ENCODE results near the gene PDE12. TPM values are rescaled to one million over a fixed set of nuclear protein-coding genes. Genes with fewer than 3 reads are reported as not detected.

The PDE12 gene
- polyA plus RNA-seq, 1 of the 3 experiments (the other 2 are of a cell fraction), result 7.4 TPM

- Histone ChIP-seq H3K4me2 (no peak overlapping the region), H3K9ac (no peak overlapping the region), H3K36me3 (replicated peaks in 1 of 2; ENCODE audit: control insufficient read depth in 1 of 2, insufficient read depth in 2 of 2, low read length in 1 of 2) (peaks cover 32 to 77% of the 10 kb centered on the region in 2 experiments), H3K79me2 (ENCODE audit: insufficient read depth) (peaks cover 80% of the 10 kb centered on the region), H3K9me2 (no peaks in the 10 kb centered on the region), H3F3A (replicated peaks; ENCODE audit: insufficient read depth) (peaks cover 79% of the 10 kb centered on the region), H3K27me3 (ENCODE audit: insufficient read depth) (no peaks in the 10 kb centered on the region), H3K27ac (ENCODE audit: low read depth in 2 of 2, low read length in 1 of 2) (no peak overlapping the region), H3K4me1 (ENCODE audit: control insufficient read depth in 1 of 2, insufficient read depth in 2 of 2, low read depth in 1 of 2, low read length in 1 of 2) (no peaks in the 10 kb centered on the region), H3K4me3 (ENCODE audit: low read depth in 2 of 2, low read length in 1 of 2) (no peak overlapping the region), H2AFZ (ENCODE audit: low read depth) (no peak overlapping the region), H4K20me1 (ENCODE audit: insufficient read depth) (peaks cover 40% of the 10 kb centered on the region), H3K9me3 (no peaks in the 10 kb centered on the region)
- WGBS (ENCODE audit: low lambda C conversion rate), result 85% methylated on average over 6 of the region's 6 CpGs
- ChIA-PET CTCF (interaction anchor here (0.6 kb wide), 1 partner anchor 571 kb away, joined by 3 read pairs; no protein-coding TSS in a partner anchor), POLR2A (interaction anchor here (0.7 kb wide), 1 partner anchor 12 kb away, joined by 4 read pairs; no protein-coding TSS in a partner anchor)
- DNase-seq, result no peak
- TF ChIP-seq YY1 (IDR thresholded peaks at IDR 0.05; ENCODE audit: low read depth) (no peak), FOXJ3 (CRISPR knock-in tag; IDR thresholded peaks at IDR 0.05) (no peak), ELF1 (IDR thresholded peaks at IDR 0.05) (no peak)
Measured at GRCh38 chr3:57569859-57570450, 13.9 kb downstream of the PDE12 start.

DNA sequence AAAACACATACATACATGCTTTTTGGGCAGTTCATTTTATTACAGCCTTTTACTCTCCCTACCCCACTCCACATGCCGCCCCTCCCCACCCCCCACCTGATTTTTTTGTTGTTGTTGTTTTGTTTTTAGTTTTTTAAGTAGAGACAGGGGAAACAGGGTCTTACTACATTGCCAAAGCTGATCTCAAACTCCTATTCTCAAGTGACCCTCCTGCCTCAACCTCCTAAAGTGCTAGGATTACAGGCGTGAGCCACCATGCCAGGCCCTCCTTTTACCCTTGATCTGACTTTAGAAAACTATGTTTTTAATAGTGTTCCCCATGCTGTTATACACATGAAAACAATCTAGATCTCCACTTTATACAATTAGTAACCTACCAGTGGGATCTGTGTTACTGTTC lies 14.8 kb downstream of the PDE12 start:
- Histone ChIP-seq H3K9me2 (no peaks in the 10 kb centered on the region), H2AFZ (ENCODE audit: low read depth) (no peak overlapping the region), H3K4me3 (ENCODE audit: low read depth in 2 of 2, low read length in 1 of 2) (no peak overlapping the region), H3K9me3 (no peaks in the 10 kb centered on the region), H4K20me1 (ENCODE audit: insufficient read depth) (peaks cover 50% of the 10 kb centered on the region), H3K4me1 (ENCODE audit: control insufficient read depth in 1 of 2, insufficient read depth in 2 of 2, low read depth in 1 of 2, low read length in 1 of 2) (no peaks in the 10 kb centered on the region), H3F3A (replicated peaks; ENCODE audit: insufficient read depth) (peaks cover 86% of the 10 kb centered on the region), H3K27ac (ENCODE audit: low read depth in 2 of 2, low read length in 1 of 2) (no peak overlapping the region), H3K4me2 (no peak overlapping the region), H3K36me3 (replicated peaks in 1 of 2; ENCODE audit: control insufficient read depth in 1 of 2, insufficient read depth in 2 of 2, low read length in 1 of 2) (peaks cover 40 to 83% of the 10 kb centered on the region in 2 experiments), H3K79me2 (ENCODE audit: insufficient read depth) (peaks cover 85% of the 10 kb centered on the region), H3K27me3 (ENCODE audit: insufficient read depth) (no peaks in the 10 kb centered on the region), H3K9ac (no peak overlapping the region)
- no peak for DNase-seq
- POLR2A ChIA-PET, result no interaction called here
- TF ChIP-seq SIN3A (IDR thresholded peaks at IDR 0.05; ENCODE audit: borderline replicate concordance, low read depth, low read length) (no peak), USF2 (IDR thresholded peaks at IDR 0.05; ENCODE audit: borderline replicate concordance, low read depth, low read length) (no peak), FOXJ3 (CRISPR knock-in tag; IDR thresholded peaks at IDR 0.05) (no peak), RAD21 (IDR thresholded peaks at IDR 0.05; ENCODE audit: low read length) (no peak), TCF12 (IDR thresholded peaks at IDR 0.05) (no peak), EZH2phosphoT487 (IDR thresholded peaks at IDR 0.05; ENCODE audit: borderline replicate concordance, low read depth) (no peak), YY1 (IDR thresholded peaks at IDR 0.05; ENCODE audit: low read depth) (no peak), TAF1 (IDR thresholded peaks at IDR 0.05; ENCODE audit: borderline replicate concordance, low read depth, low read length) (no peak), POLR2AphosphoS5 (IDR thresholded peaks at IDR 0.05; ENCODE audit: low read depth, low read length) (no peak), MXI1 (IDR thresholded peaks at IDR 0.05; ENCODE audit: low read depth, low read length) (no peak), NRF1 (IDR thresholded peaks at IDR 0.05; ENCODE audit: low read depth, low read length) (no peak), NFIC (IDR thresholded peaks at IDR 0.05; ENCODE audit: borderline replicate concordance) (no peak), FOXM1 (IDR thresholded peaks at IDR 0.05; ENCODE audit: low read depth) (no peak), EP300 (IDR thresholded peaks at IDR 0.05; ENCODE audit: borderline replicate concordance in 1 of 2, low read depth in 1 of 2, low read length in 1 of 2) (no peak), GATA2 (CRISPR knock-in tag; IDR thresholded peaks at IDR 0.05) (no peak)
- TF ChIP-seq, protein P1, sequence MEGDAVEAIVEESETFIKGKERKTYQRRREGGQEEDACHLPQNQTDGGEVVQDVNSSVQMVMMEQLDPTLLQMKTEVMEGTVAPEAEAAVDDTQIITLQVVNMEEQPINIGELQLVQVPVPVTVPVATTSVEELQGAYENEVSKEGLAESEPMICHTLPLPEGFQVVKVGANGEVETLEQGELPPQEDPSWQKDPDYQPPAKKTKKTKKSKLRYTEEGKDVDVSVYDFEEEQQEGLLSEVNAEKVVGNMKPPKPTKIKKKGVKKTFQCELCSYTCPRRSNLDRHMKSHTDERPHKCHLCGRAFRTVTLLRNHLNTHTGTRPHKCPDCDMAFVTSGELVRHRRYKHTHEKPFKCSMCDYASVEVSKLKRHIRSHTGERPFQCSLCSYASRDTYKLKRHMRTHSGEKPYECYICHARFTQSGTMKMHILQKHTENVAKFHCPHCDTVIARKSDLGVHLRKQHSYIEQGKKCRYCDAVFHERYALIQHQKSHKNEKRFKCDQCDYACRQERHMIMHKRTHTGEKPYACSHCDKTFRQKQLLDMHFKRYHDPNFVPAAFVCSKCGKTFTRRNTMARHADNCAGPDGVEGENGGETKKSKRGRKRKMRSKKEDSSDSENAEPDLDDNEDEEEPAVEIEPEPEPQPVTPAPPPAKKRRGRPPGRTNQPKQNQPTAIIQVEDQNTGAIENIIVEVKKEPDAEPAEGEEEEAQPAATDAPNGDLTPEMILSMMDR (IDR thresholded peaks at IDR 0.05), result no peak
- TF ChIP-seq, protein P2, sequence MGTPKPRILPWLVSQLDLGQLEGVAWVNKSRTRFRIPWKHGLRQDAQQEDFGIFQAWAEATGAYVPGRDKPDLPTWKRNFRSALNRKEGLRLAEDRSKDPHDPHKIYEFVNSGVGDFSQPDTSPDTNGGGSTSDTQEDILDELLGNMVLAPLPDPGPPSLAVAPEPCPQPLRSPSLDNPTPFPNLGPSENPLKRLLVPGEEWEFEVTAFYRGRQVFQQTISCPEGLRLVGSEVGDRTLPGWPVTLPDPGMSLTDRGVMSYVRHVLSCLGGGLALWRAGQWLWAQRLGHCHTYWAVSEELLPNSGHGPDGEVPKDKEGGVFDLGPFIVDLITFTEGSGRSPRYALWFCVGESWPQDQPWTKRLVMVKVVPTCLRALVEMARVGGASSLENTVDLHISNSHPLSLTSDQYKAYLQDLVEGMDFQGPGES (IDR thresholded peaks at IDR 0.05; ENCODE audit: low read depth, low read length), result no peak
- TF ChIP-seq, protein P3, sequence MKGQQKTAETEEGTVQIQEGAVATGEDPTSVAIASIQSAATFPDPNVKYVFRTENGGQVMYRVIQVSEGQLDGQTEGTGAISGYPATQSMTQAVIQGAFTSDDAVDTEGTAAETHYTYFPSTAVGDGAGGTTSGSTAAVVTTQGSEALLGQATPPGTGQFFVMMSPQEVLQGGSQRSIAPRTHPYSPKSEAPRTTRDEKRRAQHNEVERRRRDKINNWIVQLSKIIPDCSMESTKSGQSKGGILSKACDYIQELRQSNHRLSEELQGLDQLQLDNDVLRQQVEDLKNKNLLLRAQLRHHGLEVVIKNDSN (IDR thresholded peaks at IDR 0.05; ENCODE audit: borderline replicate concordance, low read depth), result no peak
- TF ChIP-seq, protein P4, sequence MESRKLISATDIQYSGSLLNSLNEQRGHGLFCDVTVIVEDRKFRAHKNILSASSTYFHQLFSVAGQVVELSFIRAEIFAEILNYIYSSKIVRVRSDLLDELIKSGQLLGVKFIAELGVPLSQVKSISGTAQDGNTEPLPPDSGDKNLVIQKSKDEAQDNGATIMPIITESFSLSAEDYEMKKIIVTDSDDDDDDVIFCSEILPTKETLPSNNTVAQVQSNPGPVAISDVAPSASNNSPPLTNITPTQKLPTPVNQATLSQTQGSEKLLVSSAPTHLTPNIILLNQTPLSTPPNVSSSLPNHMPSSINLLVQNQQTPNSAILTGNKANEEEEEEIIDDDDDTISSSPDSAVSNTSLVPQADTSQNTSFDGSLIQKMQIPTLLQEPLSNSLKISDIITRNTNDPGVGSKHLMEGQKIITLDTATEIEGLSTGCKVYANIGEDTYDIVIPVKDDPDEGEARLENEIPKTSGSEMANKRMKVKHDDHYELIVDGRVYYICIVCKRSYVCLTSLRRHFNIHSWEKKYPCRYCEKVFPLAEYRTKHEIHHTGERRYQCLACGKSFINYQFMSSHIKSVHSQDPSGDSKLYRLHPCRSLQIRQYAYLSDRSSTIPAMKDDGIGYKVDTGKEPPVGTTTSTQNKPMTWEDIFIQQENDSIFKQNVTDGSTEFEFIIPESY (IDR thresholded peaks at IDR 0.05; ENCODE audit: borderline replicate concordance, low read depth), result no peak
- 94% methylated on average over 2 of the region's 2 CpGs for WGBS (ENCODE audit: low lambda C conversion rate)
- CTCF ChIA-PET, result interaction anchor here (0.6 kb wide), 1 partner anchor 572 kb away, joined by 3 read pairs; no protein-coding TSS in a partner anchor
